ENCODE data around the gene STARD10. TPM values are rescaled to one million over a fixed set of nuclear protein-coding genes. Genes with fewer than 3 reads are reported as not detected.
A peak's percentile ranks its signal among the peaks of the same experiment; 100 is the strongest.

STARD10 gene
- total and polyA plus RNA-seq, 2 of the 8 experiments (the other 6 are each of a cell fraction or from before 2014, with no cell fraction given) = 23.7 to 35.7 TPM

DNA sequence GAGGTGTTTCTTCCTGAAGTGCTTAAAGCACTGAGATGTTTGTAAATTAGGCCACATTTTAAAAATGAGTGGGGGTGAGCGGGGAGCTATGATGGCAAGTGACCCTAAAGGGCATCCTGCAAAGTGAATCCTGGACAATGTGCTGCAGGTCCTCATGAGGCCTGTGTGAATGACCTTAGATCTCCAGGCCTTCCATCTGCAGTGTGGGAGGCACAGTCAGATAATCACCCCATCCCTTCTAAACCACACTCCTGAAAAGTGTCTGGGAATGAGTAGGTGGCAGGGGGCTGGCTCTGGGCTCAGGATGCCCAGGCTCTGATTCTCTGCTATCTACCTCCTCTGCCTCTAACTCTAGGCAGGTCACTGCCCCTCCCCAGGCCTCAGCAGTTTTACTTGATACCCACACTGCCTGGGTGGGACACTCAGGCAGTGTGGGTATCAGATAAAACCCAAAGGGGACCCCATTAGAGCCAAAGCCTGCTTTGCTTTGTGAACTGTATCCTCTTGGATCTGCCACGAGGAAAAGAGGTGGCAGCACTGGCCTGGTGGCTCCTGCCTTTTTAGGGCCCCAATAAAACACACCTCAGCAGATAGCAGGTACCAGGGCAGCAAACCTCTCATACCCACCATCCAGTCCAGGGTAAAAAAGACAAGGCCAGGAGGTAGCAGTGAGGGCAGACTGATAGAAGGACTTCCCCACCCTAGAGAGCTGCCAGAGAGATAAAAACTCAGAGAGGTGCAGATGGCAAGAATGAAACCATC, 10.5 kb downstream of the STARD10 start:
- Histone ChIP-seq H3K14ac (ENCODE audit: insufficient read length) (no peak overlapping the region), H4K8ac (ENCODE audit: extremely low read depth, insufficient read depth, low read length) (no peak overlapping the region), H2AFZ (ENCODE audit: low read length) (no peak overlapping the region), H2BK15ac (ENCODE audit: low read length) (peak overlapping the region; percentile 83; the same call in 1 of the 2 replicates), H2BK20ac (ENCODE audit: low read length) (0 out of 2 replicates have a peak overlapping the region, but pooled peaks have one; percentile 13), H3K9ac (replicated peaks in 1 of 4; ENCODE audit: extremely low read depth in 1 of 4, low read depth in 3 of 4, low read length in 3 of 4) (no peak overlapping the region), H3K9me3 (ENCODE audit: insufficient read depth in 2 of 2, low read depth in 1 of 2, low read length in 1 of 2) (no peaks in the 10 kb centered on the region), H3K79me2 (ENCODE audit: control insufficient read depth in 1 of 2, insufficient read depth in 2 of 2, low read length in 2 of 2) (no peaks in the 10 kb centered on the region), H4K91ac (replicated peaks; ENCODE audit: insufficient read length, low read length) (no peak overlapping the region), H3K18ac (ENCODE audit: extremely low read depth, low read length) (no peak overlapping the region), H2BK5ac (ENCODE audit: low read depth, low read length) (no peak overlapping the region; the same call in 1 of the 2 replicates), H3K27me3 (replicated peaks in 1 of 4; ENCODE audit: control insufficient read depth in 3 of 4, extremely low read depth in 1 of 4, insufficient read depth in 3 of 4, low read length in 3 of 4) (peaks cover 0 to 12% (median 6%) of the 10 kb centered on the region in 4 experiments; a peak in 3 of 7 replicates), H2AK5ac (ENCODE audit: low read depth, low read length) (no peak overlapping the region), H2BK12ac (ENCODE audit: low read depth, low read length) (0 out of 2 replicates have a peak overlapping the region, but pooled peaks have one; percentile 17), H3K23me2 (ENCODE audit: low read depth, low read length) (peaks cover 11% of the 10 kb centered on the region), H3K4me1 (replicated peaks in 1 of 4; ENCODE audit: control insufficient read depth in 3 of 4, insufficient read depth in 4 of 4, low read length in 3 of 4) (peaks cover 5 to 24% (median 13%) of the 10 kb centered on the region in 4 experiments), H4K5ac (ENCODE audit: insufficient read length, low read depth, low read length) (no peak overlapping the region), H2BK120ac (replicated peaks; ENCODE audit: low read depth, low read length) (no peak overlapping the region), H3K4me2 (ENCODE audit: insufficient read depth in 1 of 2, low read depth in 2 of 2, low read length in 2 of 2) (peak overlapping the region in 1 of 2 experiments; percentile 88; a peak in 1 of 4 replicates), H3K56ac (replicated peaks; ENCODE audit: insufficient read length, low read depth, low read length) (no peak overlapping the region), H3K23ac (ENCODE audit: insufficient read length) (no peak overlapping the region), H4K20me1 (replicated peaks in 1 of 2; ENCODE audit: control insufficient read depth in 1 of 2, insufficient read depth in 2 of 2, low read length in 2 of 2) (peaks cover 1 to 3% of the 10 kb centered on the region in 2 experiments), H3K27ac (ENCODE audit: low read depth, low read length) (no peak overlapping the region), H3K4ac (replicated peaks; ENCODE audit: insufficient read length, low read depth, low read length) (no peak overlapping the region), H3K36me3 (ENCODE audit: control insufficient read depth in 2 of 4, insufficient read depth in 4 of 4, low read length in 3 of 4) (no peaks in the 10 kb centered on the region), H3K4me3 (ENCODE audit: extremely low read depth in 1 of 4, insufficient read depth in 2 of 4, low read depth in 3 of 4, low read length in 4 of 4) (no peak overlapping the region), H3K79me1 (ENCODE audit: low read depth, low read length) (peaks cover 9% of the 10 kb centered on the region)
- ChIA-PET CTCF (ENCODE audit: partially characterized antibody) (interaction anchor here (0.8 to 2.4 kb wide), 16 partner anchors 10 to 456 kb away, joined by 3 to 33 read pairs (median 4); partner anchors contain the start of genes ARAP1 and STARD10), POLR2A (ENCODE audit: partially characterized antibody) (interaction anchor here (0.8 to 1.8 kb wide), 5 partner anchors 10 to 24 kb away, joined by 3 to 8 read pairs (median 4); partner anchors contain the start of gene STARD10)
- 73% methylated on average over 2 of the region's 2 CpGs; no CpG with 5 or more reads in 1 of the 2 experiments for WGBS, 2 experiments (ENCODE audit: extremely low coverage in 1 of 2, insufficient coverage in 1 of 2, insufficient read length in 1 of 2, insufficient replicate concordance in 2 of 2, low coverage in 1 of 2, low lambda C conversion rate in 2 of 2, missing lambda C conversion rate in 1 of 2)
- DNase-seq (ENCODE audit: low read depth in 1 of 2, low spot score in 2 of 2) (no peak), FAIRE-seq (no peak)
- TF ChIP-seq CBX5 (IDR thresholded peaks at IDR 0.05; ENCODE audit: low read depth, low read length) = no peak
- no peak for TF ChIP-seq POU5F1 (IDR thresholded peaks at IDR 0.05; ENCODE audit: low read depth, low read length)
- TF ChIP-seq SAP30 (IDR thresholded peaks at IDR 0.05; ENCODE audit: insufficient read depth, insufficient replicate concordance, low read length) = no peak
- TF ChIP-seq RFX5 (IDR thresholded peaks at IDR 0.05; ENCODE audit: borderline replicate concordance, low read depth, low read length) = no peak
- no peak for TF ChIP-seq TEAD4 (IDR thresholded peaks at IDR 0.05; ENCODE audit: low read depth, low read length)
- no peak for TF ChIP-seq TAF7 (optimal IDR thresholded peaks at IDR 0.05; ENCODE audit: borderline replicate concordance, low read depth, low read length)
- no peak for TF ChIP-seq SIX5 (IDR thresholded peaks at IDR 0.05; ENCODE audit: low read depth, low read length)
- no peak for TF ChIP-seq USF2 (IDR thresholded peaks at IDR 0.05; ENCODE audit: low read length)
- no peak for TF ChIP-seq NRF1 (IDR thresholded peaks at IDR 0.05; ENCODE audit: low read depth, low read length)
- no peak for TF ChIP-seq BRCA1 (IDR thresholded peaks at IDR 0.05; ENCODE audit: low read depth, low read length)

All from H1 (cell line).